ENCODE data around the gene PGLYRP3.

The PGLYRP3 gene

DNA sequence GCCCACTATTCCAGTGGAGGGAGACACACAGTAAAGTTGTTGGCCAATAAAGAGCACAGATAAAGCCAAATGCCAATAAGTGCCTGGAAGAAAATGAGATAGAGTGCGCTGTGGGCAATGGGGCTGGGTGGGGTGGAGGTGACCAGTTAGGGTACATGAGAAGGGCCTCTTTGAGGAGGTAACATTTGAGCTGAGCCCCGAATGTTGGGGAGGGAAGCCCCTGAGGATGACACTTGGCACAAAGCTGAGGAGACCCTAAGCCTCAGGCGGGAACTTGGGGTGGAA lies 45.9 kb upstream of the PGLYRP3 start:
- no peak overlapping the region for H3K4me3 ChIP-seq (ENCODE audit: low read depth, low read length)
- TF ChIP-seq CTCF (IDR thresholded peaks at IDR 0.05; ENCODE audit: low read depth, low read length), result no peak
- in situ Hi-C loops (cut with HindIII; ENCODE audit: low sequenced_read_pairs), result loop anchor here (10.0 kb wide), 1 partner anchor 136 kb away; no protein-coding TSS in a partner anchor
- no peak for DNase-seq (ENCODE audit: low read depth, low spot score)

- H3K4me3 ChIP-seq (ENCODE audit: low read depth, low read length), result no peak within 1 kb of the TSS
- in situ Hi-C loops (cut with HindIII; ENCODE audit: low sequenced_read_pairs), result loop anchor here (10.0 kb wide), 1 partner anchor 137 kb away; no protein-coding TSS in a partner anchor
- TF ChIP-seq CTCF (IDR thresholded peaks at IDR 0.05; ENCODE audit: low read depth, low read length), result no peak
- DNase-seq (ENCODE audit: low read depth, low spot score), result no peak
Measured at GRCh38 chr1:153357853-153358690, 45.3 kb upstream of the PGLYRP3 start, which contains the start of gene S100A9. Gene S100A9 (plus strand): TSS chr1:153357854. CDS start chr1:153358284, 430 bp downstream.

DNA sequence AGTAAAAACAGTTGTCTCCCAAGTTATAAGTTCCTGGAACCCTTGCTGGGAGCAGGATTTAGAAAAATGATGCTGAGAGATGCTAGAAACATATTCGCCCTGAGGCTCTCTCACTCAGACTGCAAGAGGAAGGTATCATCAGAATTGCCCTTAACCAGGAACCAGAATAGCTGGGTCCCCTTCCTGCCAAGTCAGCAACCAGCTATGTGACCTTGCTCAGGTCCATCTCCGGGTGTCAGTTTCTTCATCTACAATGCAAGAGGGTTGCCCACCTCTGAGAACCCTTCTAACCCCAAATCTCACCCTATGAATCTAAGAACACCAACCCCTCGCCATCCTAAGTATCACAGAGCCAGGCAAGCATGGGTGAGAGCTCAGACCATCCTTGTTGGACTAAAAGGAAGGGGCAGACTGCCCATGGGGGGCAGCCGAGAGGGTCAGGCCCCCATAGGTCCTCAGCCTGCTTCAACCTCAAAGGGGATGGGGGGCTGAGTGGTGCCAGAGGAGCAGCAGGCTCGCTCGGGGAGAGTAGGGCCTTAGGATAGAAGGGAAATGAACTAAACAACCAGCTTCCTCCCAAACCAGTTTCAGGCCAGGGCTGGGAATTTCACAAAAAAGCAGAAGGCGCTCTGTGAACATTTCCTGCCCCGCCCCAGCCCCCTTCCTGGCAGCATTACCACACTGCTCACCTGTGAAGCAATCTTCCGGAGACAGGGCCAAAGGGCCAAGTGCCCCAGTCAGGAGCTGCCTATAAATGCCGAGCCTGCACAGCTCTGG lies 44.5 kb upstream of the PGLYRP3 start:
- DNase-seq (ENCODE audit: low read depth, low spot score), result no peak
- no peak for TF ChIP-seq CTCF (IDR thresholded peaks at IDR 0.05; ENCODE audit: low read depth, low read length)
- no peak overlapping the region for H3K4me3 ChIP-seq (ENCODE audit: low read depth, low read length)
- in situ Hi-C loops (cut with HindIII; ENCODE audit: low sequenced_read_pairs), result loop anchor here (10.0 kb wide), 1 partner anchor 138 kb away; no protein-coding TSS in a partner anchor

GRCh38 chr1:153356392-153357075 lies 43.8 kb upstream of the PGLYRP3 start:
- no peak overlapping the region for H3K4me3 ChIP-seq (ENCODE audit: low read depth, low read length)
- in situ Hi-C loops (cut with HindIII; ENCODE audit: low sequenced_read_pairs), result loop anchor here (10.0 kb wide), 1 partner anchor 138 kb away; no protein-coding TSS in a partner anchor
- no peak for DNase-seq (ENCODE audit: low read depth, low spot score)
- TF ChIP-seq CTCF (IDR thresholded peaks at IDR 0.05; ENCODE audit: low read depth, low read length), result no peak

- H3K4me3 ChIP-seq (ENCODE audit: low read depth, low read length), result no peak overlapping the region
- peak; percentile 56 for TF ChIP-seq CTCF (IDR thresholded peaks at IDR 0.05; ENCODE audit: low read depth, low read length)
- peak; percentile 9 for DNase-seq (ENCODE audit: low read depth, low spot score)
- in situ Hi-C loops (cut with HindIII; ENCODE audit: low sequenced_read_pairs), result loop anchor here (10.0 kb wide), 1 partner anchor 139 kb away; no protein-coding TSS in a partner anchor
Measured at GRCh38 chr1:153355445-153356071, 42.8 kb upstream of the PGLYRP3 start.
